Measurements from ENCODE around the gene CDK8.

Gene CDK8

GRCh38 chr13:26400545-26400944, 146.6 kb downstream of the CDK8 start:
- DNase-seq, result no peak

- DNase-seq, result no peak
Observed at GRCh38 chr13:26401069-26401468, 147.1 kb downstream of the CDK8 start.

- DNase-seq, result no peak
Observed at GRCh38 chr13:26401578-26402021, 147.7 kb downstream of the CDK8 start.

GRCh38 chr13:26406791-26407190, 152.9 kb downstream of the CDK8 start:
- no peak for DNase-seq

GRCh38 chr13:26411206-26411605, 157.3 kb downstream of the CDK8 start:
- DNase-seq, result no peak

- DNase-seq, result no peak
Observed at GRCh38 chr13:26412263-26412662, 158.3 kb downstream of the CDK8 start.

- DNase-seq, result no peak
Observed at GRCh38 chr13:26412936-26413716, 159.2 kb downstream of the CDK8 start.

GRCh38 chr13:26420282-26420960, 166.5 kb downstream of the CDK8 start:
- DNase-seq, result no peak

GRCh38 chr13:26422036-26422435, 168.1 kb downstream of the CDK8 start:
- no peak for DNase-seq

GRCh38 chr13:26423629-26424028, 169.7 kb downstream of the CDK8 start:
- no peak for DNase-seq

GRCh38 chr13:26424181-26424580, 170.3 kb downstream of the CDK8 start:
- no peak for DNase-seq

GRCh38 chr13:26425443-26426358, 171.8 kb downstream of the CDK8 start:
- DNase-seq, result no peak

GRCh38 chr13:26433776-26434175, 179.8 kb downstream of the CDK8 start:
- no peak for DNase-seq

GRCh38 chr13:26435171-26435570, 181.2 kb downstream of the CDK8 start:
- no peak for DNase-seq

GRCh38 chr13:26435646-26436045, 181.7 kb downstream of the CDK8 start:
- DNase-seq, result no peak

- DNase-seq, result no peak
Observed at GRCh38 chr13:26436914-26437313, 183.0 kb downstream of the CDK8 start.

GRCh38 chr13:26440111-26440510, 186.2 kb downstream of the CDK8 start:
- no peak for DNase-seq

- DNase-seq, result no peak
Observed at GRCh38 chr13:26441476-26441875, 187.5 kb downstream of the CDK8 start.

GRCh38 chr13:26442541-26442940, 188.6 kb downstream of the CDK8 start:
- no peak for DNase-seq

- no peak for DNase-seq
Observed at GRCh38 chr13:26445092-26445491, 191.2 kb downstream of the CDK8 start.

GRCh38 chr13:26446751-26447150, 192.8 kb downstream of the CDK8 start:
- DNase-seq, result no peak

GRCh38 chr13:26448032-26448431, 194.1 kb downstream of the CDK8 start:
- no peak for DNase-seq
